H1 (cell line): ENCODE results near the gene FOXN3. TPM values are rescaled to one million over a fixed set of nuclear protein-coding genes. Genes with fewer than 3 reads are reported as not detected.

Experiments
- CTCF ChIA-PET: fragments of 300-600 bp; sonication (Branson Sonifier 250); formaldehyde crosslinking; loops from one replicate; lab custom pipeline; 2021; ENCODE audit not compliant: partially characterized antibody; lab: Charles Lee
- POLR2A ChIA-PET: fragments of 300-600 bp; sonication (Branson Sonifier 250); formaldehyde crosslinking; loops from one replicate; lab custom pipeline; 2021; ENCODE audit warnings: inconsistent platforms; ENCODE audit not compliant: partially characterized antibody; lab: Charles Lee
- DNase-seq, 2 experiments: peaks; one replicate each; pipeline versions ENCODE4 v3.0.0 to v3.0.0-alpha.2; 2010 to 2022; ENCODE audit warnings: low spot score in 2 of 2, low read depth in 1 of 2, mixed read lengths in 1 of 2
- FAIRE-seq: peaks from 2 replicates; lab custom pipeline; 2011; peaks lifted over from hg19 to GRCh38; lab: Jason Lieb, UNC
- H2AFZ ChIP-seq: 2 replicates; pipeline ENCODE4 v1.8.1; 2012; ENCODE audit warnings: low read length, inconsistent platforms
- H2AK5ac ChIP-seq: 2 replicates; pipeline ENCODE4 v1.6.1; 2013; ENCODE audit warnings: low read depth, low read length
- H2BK120ac ChIP-seq: replicated peaks from 2 replicates; pipeline ENCODE3; 2013; ENCODE audit warnings: low read depth, low read length, inconsistent platforms
- H2BK12ac ChIP-seq: 2 replicates; pipeline ENCODE4 v1.6.1; 2013; ENCODE audit warnings: low read depth, low read length
- H2BK15ac ChIP-seq: 2 replicates; pipeline ENCODE4 v1.6.1; 2013; ENCODE audit warnings: low read length
- H2BK20ac ChIP-seq: 2 replicates; pipeline ENCODE4 v1.6.1; 2013; ENCODE audit warnings: low read length
- H2BK5ac ChIP-seq: 2 replicates; pipeline ENCODE4 v1.6.1; 2013; ENCODE audit warnings: low read depth, low read length
- H3K14ac ChIP-seq: 2 replicates; pipeline ENCODE4 v1.6.1; 2013; ENCODE audit warnings: inconsistent platforms; ENCODE audit not compliant: insufficient read length
- H3K18ac ChIP-seq: 2 replicates; pipeline ENCODE4 v1.6.1; 2013; ENCODE audit warnings: low read length; ENCODE audit errors: extremely low read depth
- H3K23ac ChIP-seq: 2 replicates; pipeline ENCODE4 v1.6.1; 2013; ENCODE audit warnings: inconsistent platforms; ENCODE audit not compliant: insufficient read length
- H3K23me2 ChIP-seq: 2 replicates; pipeline ENCODE4 v1.6.1; 2013; ENCODE audit warnings: low read depth, low read length
- H3K27ac ChIP-seq: 2 replicates; pipeline ENCODE4 v1.6.1; 2011; ENCODE audit warnings: low read depth, low read length, inconsistent platforms
- H3K27me3 ChIP-seq, 4 experiments: replicated peaks in 1 of 4; 1 replicate in 1 of 4; 2 replicates in 3 of 4; pipeline versions ENCODE4 v1.6.1 to v1.8.1; 2011 to 2013; ENCODE audit warnings: low read length in 3 of 4, mild to moderate bottlenecking in 3 of 4, inconsistent platforms in 2 of 4, mixed read lengths in 2 of 4, moderate library complexity in 1 of 4; ENCODE audit not compliant: control insufficient read depth in 3 of 4, insufficient read depth in 3 of 4; ENCODE audit errors: extremely low read depth in 1 of 4
- H3K36me3 ChIP-seq, 4 experiments: 2 replicates each; pipeline versions ENCODE4 v1.6.1 to v1.8.1; 2011 to 2013; ENCODE audit warnings: mild to moderate bottlenecking in 4 of 4, low read length in 3 of 4, moderate library complexity in 2 of 4, control low read depth in 1 of 4, inconsistent platforms in 1 of 4; ENCODE audit not compliant: insufficient read depth in 4 of 4, control insufficient read depth in 2 of 4
- H3K4ac ChIP-seq: replicated peaks from 2 replicates; pipeline ENCODE3; 2013; ENCODE audit warnings: low read length, low read depth, mixed read lengths, inconsistent platforms; ENCODE audit not compliant: insufficient read length
- H3K4me1 ChIP-seq, 4 experiments: replicated peaks in 1 of 4; 1 replicate in 1 of 4; 2 replicates in 3 of 4; pipeline versions ENCODE4 v1.6.1 to v1.8.1; 2011 to 2013; ENCODE audit warnings: low read length in 3 of 4, inconsistent platforms in 2 of 4, mixed read lengths in 1 of 4; ENCODE audit not compliant: insufficient read depth in 4 of 4, control insufficient read depth in 3 of 4
- H3K4me2 ChIP-seq, 2 experiments: 2 replicates each; pipeline versions ENCODE4 v1.6.1 to v1.8.1; 2011 to 2013; ENCODE audit warnings: low read depth in 2 of 2, low read length in 2 of 2, control low read depth in 1 of 2, inconsistent platforms in 1 of 2, mild to moderate bottlenecking in 1 of 2; ENCODE audit not compliant: insufficient read depth in 1 of 2
- H3K4me3 ChIP-seq, 4 experiments: fragments of 200-600, 300-600 bp in 1 of 4; sonication (generic), shearing (Covaris generic), sonication (Bioruptor Twin) in 1 of 4; 2 replicates each; pipeline versions ENCODE4 v1.5.1 to v1.8.1; 2011 to 2016; ENCODE audit warnings: low read length in 4 of 4, low read depth in 3 of 4, control low read depth in 2 of 4, inconsistent platforms in 2 of 4, mild to moderate bottlenecking in 2 of 4, mixed read lengths in 1 of 4, moderate library complexity in 1 of 4; ENCODE audit not compliant: insufficient read depth in 2 of 4; ENCODE audit errors: extremely low read depth in 1 of 4
- H3K56ac ChIP-seq: replicated peaks from 2 replicates; pipeline ENCODE3; 2013; ENCODE audit warnings: low read depth, mild to moderate bottlenecking, mixed read lengths, low read length, inconsistent platforms; ENCODE audit not compliant: insufficient read length
- H3K79me1 ChIP-seq: 2 replicates; pipeline ENCODE4 v1.6.1; 2013; ENCODE audit warnings: low read depth, low read length, control low read depth
- H3K79me2 ChIP-seq, 2 experiments: 2 replicates each; pipeline versions ENCODE4 v1.6.1 to v1.8.1; 2012 to 2013; ENCODE audit warnings: low read length in 2 of 2, mild to moderate bottlenecking in 2 of 2, inconsistent platforms in 1 of 2; ENCODE audit not compliant: insufficient read depth in 2 of 2, control insufficient read depth in 1 of 2
- H3K9ac ChIP-seq, 4 experiments: replicated peaks in 1 of 4; 1 replicate in 1 of 4; 2 replicates in 3 of 4; pipeline versions ENCODE4 v1.6.1 to v1.8.1; 2011 to 2013; ENCODE audit warnings: low read depth in 3 of 4, low read length in 3 of 4, control low read depth in 2 of 4, mild to moderate bottlenecking in 2 of 4, moderate library complexity in 2 of 4, inconsistent platforms in 1 of 4; ENCODE audit errors: extremely low read depth in 1 of 4
- H3K9me3 ChIP-seq, 2 experiments: 2 replicates each; pipeline versions ENCODE4 v1.6.1 to v1.8.1; 2012 to 2013; ENCODE audit warnings: mild to moderate bottlenecking in 2 of 2, moderate library complexity in 2 of 2, control low read depth in 1 of 2, inconsistent platforms in 1 of 2, low read depth in 1 of 2, low read length in 1 of 2, mixed read lengths in 1 of 2; ENCODE audit not compliant: insufficient read depth in 2 of 2
- H4K20me1 ChIP-seq, 2 experiments: replicated peaks in 1 of 2; 2 replicates each; pipeline versions ENCODE3 to v1.8.1; 2011 to 2013; ENCODE audit warnings: inconsistent platforms in 2 of 2, low read length in 2 of 2, mild to moderate bottlenecking in 1 of 2; ENCODE audit not compliant: insufficient read depth in 2 of 2, control insufficient read depth in 1 of 2
- H4K5ac ChIP-seq: 2 replicates; pipeline ENCODE4 v1.6.1; 2013; ENCODE audit warnings: low read length, low read depth, mixed read lengths, inconsistent platforms; ENCODE audit not compliant: insufficient read length
- H4K8ac ChIP-seq: 2 replicates; pipeline ENCODE4 v1.8.0; 2013; ENCODE audit warnings: mild to moderate bottlenecking, moderate library complexity, low read length, inconsistent platforms; ENCODE audit not compliant: insufficient read depth; ENCODE audit errors: extremely low read depth
- H4K91ac ChIP-seq: replicated peaks from 2 replicates; pipeline ENCODE3; 2013; ENCODE audit warnings: low read length, mixed read lengths, inconsistent platforms; ENCODE audit not compliant: insufficient read length
- BACH1 ChIP-seq: IDR thresholded peaks from 2 replicates; pipeline ENCODE4 v1.6.1; 2012; ENCODE audit warnings: low read length, improper control_type of control experiment
- CBX8 ChIP-seq: fragments of 300-800, 300-1000 bp; sonication (generic); IDR thresholded peaks from 2 replicates; pipeline ENCODE4 v1.7.1; 2016; ENCODE audit warnings: low read depth, low read length, borderline replicate concordance
- CEBPB ChIP-seq: IDR thresholded peaks from 2 replicates; pipeline ENCODE4 v1.6.1; 2012; ENCODE audit warnings: low read depth, low read length
- CHD1 ChIP-seq: IDR thresholded peaks from 2 replicates; pipeline ENCODE4 v1.6.1; 2012; ENCODE audit warnings: low read depth, low read length, improper control_type of control experiment
- CTBP2 ChIP-seq: IDR thresholded peaks from 2 replicates; pipeline ENCODE4 v1.7.0; 2011; ENCODE audit warnings: borderline replicate concordance, mild to moderate bottlenecking, moderate library complexity, mixed read lengths, low read length; ENCODE audit not compliant: insufficient read depth, insufficient read length
- CTCF ChIP-seq, 3 experiments: IDR thresholded peaks; 1 replicate in 2 of 3; 2 replicates in 1 of 3; pipeline versions ENCODE4 v1.5.1 to v1.6.1; 2011; ENCODE audit warnings: low read length in 3 of 3, mild to moderate bottlenecking in 3 of 3, inconsistent platforms in 2 of 3, low read depth in 1 of 3, moderate library complexity in 1 of 3; ENCODE audit not compliant: insufficient read depth in 1 of 3; ENCODE audit errors: control extremely low read depth in 1 of 3
- HDAC6 ChIP-seq: IDR thresholded peaks from one replicate; pipeline ENCODE4 v1.7.1; 2012; ENCODE audit warnings: low read depth, mild to moderate bottlenecking, inconsistent platforms, low read length, moderate library complexity
- KDM4A ChIP-seq: IDR thresholded peaks from one replicate; pipeline ENCODE4 v1.7.1; 2012; ENCODE audit warnings: low read depth, mild to moderate bottlenecking, moderate library complexity, low read length, inconsistent platforms; ENCODE audit not compliant: severe bottlenecking
- KDM5A ChIP-seq: fragments of 200-600 bp; IDR thresholded peaks from 2 replicates; pipeline ENCODE4 v1.7.1; 2012; ENCODE audit warnings: mild to moderate bottlenecking, low read length, inconsistent platforms, mixed read lengths
- SIX5 ChIP-seq: IDR thresholded peaks from 2 replicates; pipeline ENCODE4 v1.6.1; 2011; ENCODE audit warnings: mild to moderate bottlenecking, low read depth, low read length
- TAF1 ChIP-seq: IDR thresholded peaks from 2 replicates; pipeline ENCODE4 v1.6.1; 2011; ENCODE audit warnings: mild to moderate bottlenecking, low read depth, low read length
- TBP ChIP-seq: IDR thresholded peaks from 2 replicates; pipeline ENCODE4 v1.6.1; 2011; ENCODE audit warnings: low read depth, low read length, improper control_type of control experiment
- WGBS, 2 experiments: shearing (Covaris generic) in 1 of 2; methylation state at CpG; one replicate each; pipeline versions ENCODE4 v1.1.6 to v1.1.7; 2013 to 2015; ENCODE audit warnings: low lambda C conversion rate in 2 of 2, mixed read lengths in 2 of 2, inconsistent platforms in 1 of 2, low coverage in 1 of 2, missing lambda C conversion rate in 1 of 2; ENCODE audit not compliant: insufficient replicate concordance in 2 of 2, insufficient coverage in 1 of 2, insufficient read length in 1 of 2; ENCODE audit errors: extremely low coverage in 1 of 2, missing lambda C conversion rate in 1 of 2; 5-methylcytosine and 5-hydroxymethylcytosine counted together
- polyA plus RNA-seq, 7 experiments: library from polyadenylated mRNA; depleted of rRNA in 3 of 7; stranded (reverse) in 5 of 7; unstranded in 2 of 7; fragments of >200 nt in 5 of 7; fragments of 200-250 nt in 2 of 7; gene quantifications; 1 replicate in 5 of 7; 2 replicates in 1 of 7; 4 replicates in 1 of 7; pipeline versions ENCODE4 v1.2.1 to v1.2.3, GENCODE V29; 2011 to 2013; ENCODE audit warnings: missing spikeins in 2 of 7, mixed read lengths in 2 of 7
- total RNA-seq: library from RNA; stranded (reverse); fragmentation: NEBNext Ultra II Directional; extraction: Animal tissue kit (Norgen Biotek cat#: 25700); gene quantifications from 2 replicates; pipeline ENCODE4 v1.2.1, GENCODE V29; 2021

FOXN3 gene
- total and polyA plus RNA-seq, 2 of the 8 experiments (the other 6 are each of a cell fraction or from before 2014, with no cell fraction given) = 52.6 to 178 TPM

GRCh38 chr14:89407856-89408255 lies 9.2 kb downstream of the FOXN3 start:
- no peak overlapping the region for H2AK5ac ChIP-seq
- H3K4me3 ChIP-seq = no peak overlapping the region
- H4K8ac ChIP-seq = no peak overlapping the region
- H3K18ac ChIP-seq = no peak overlapping the region
- no peak overlapping the region for H2BK12ac ChIP-seq
- peaks cover 27 to 37% of the 10 kb centered on the region in 2 experiments for H4K20me1 ChIP-seq
- peaks cover 65 to 100% of the 10 kb centered on the region in 2 experiments for H3K79me2 ChIP-seq
- ChIA-PET POLR2A (interaction anchor here (0.6 to 1.1 kb wide), 5 partner anchors 10 to 1196 kb away, joined by 3 to 4 read pairs (median 3); no protein-coding TSS in a partner anchor), CTCF (interaction anchor here (0.6 to 1.6 kb wide), 7 partner anchors 9 to 563 kb away, joined by 3 to 4 read pairs (median 3); no protein-coding TSS in a partner anchor)
- H3K79me1 ChIP-seq = peaks cover 18% of the 10 kb centered on the region
- H3K23ac ChIP-seq = no peak overlapping the region
- H3K4me1 ChIP-seq = peaks cover 1 to 24% (median 12%) of the 10 kb centered on the region in 4 experiments
- no peak overlapping the region for H3K27ac ChIP-seq
- WGBS, 2 experiments = 72% methylated on average over 4 of the region's 4 CpGs; no CpG with 5 or more reads in 1 of the 2 experiments
- peaks cover 5% of the 10 kb centered on the region in 2 experiments; a peak in 3 of 4 replicates for H3K9me3 ChIP-seq
- H3K9ac ChIP-seq = no peak overlapping the region
- H2BK5ac ChIP-seq = peak overlapping the region; percentile 18; the same call in 1 of the 2 replicates
- peaks cover 8 to 53% (median 28%) of the 10 kb centered on the region in 4 experiments for H3K36me3 ChIP-seq
- H3K4ac ChIP-seq = no peak overlapping the region
- no peak overlapping the region for H4K5ac ChIP-seq
- H3K27me3 ChIP-seq = no peaks in the 10 kb centered on the region
- no peak overlapping the region for H2BK120ac ChIP-seq
- H3K23me2 ChIP-seq = no peaks in the 10 kb centered on the region
- no peak for DNase-seq
- H2BK15ac ChIP-seq = no peak overlapping the region
- H3K14ac ChIP-seq = no peak overlapping the region
- no peak overlapping the region for H3K4me2 ChIP-seq
- no peak for FAIRE-seq
- no peak overlapping the region for H3K56ac ChIP-seq
- H2BK20ac ChIP-seq = no peak overlapping the region
- H4K91ac ChIP-seq = no peak overlapping the region
- H2AFZ ChIP-seq = no peak overlapping the region
- TF ChIP-seq HDAC6 (no peak), CEBPB (no peak), CHD1 (no peak), TAF1 (no peak), BACH1 (no peak), CTCF (IDR thresholded peaks at IDR 0.05; ENCODE audit: control extremely low read depth in 1 of 3, insufficient read depth in 1 of 3, low read depth in 1 of 3, low read length in 3 of 3) (no peak), KDM4A (no peak), TBP (no peak), SIX5 (no peak), KDM5A (no peak), CBX8 (no peak), CTBP2 (no peak)
